ELR (cell line): Measurements from ENCODE around the gene ROPN1L.
"Not testable (repeated sequence)": the region's sequence is repeated elsewhere in the genome, so short reads cannot be mapped to it uniquely, and the experiment has no call there.

Experiments
- DNase-seq: peaks from one replicate; pipeline ENCODE4 v3.0.0-alpha.2; 2015; ENCODE audit warnings: low read depth

The ROPN1L gene

DNA sequence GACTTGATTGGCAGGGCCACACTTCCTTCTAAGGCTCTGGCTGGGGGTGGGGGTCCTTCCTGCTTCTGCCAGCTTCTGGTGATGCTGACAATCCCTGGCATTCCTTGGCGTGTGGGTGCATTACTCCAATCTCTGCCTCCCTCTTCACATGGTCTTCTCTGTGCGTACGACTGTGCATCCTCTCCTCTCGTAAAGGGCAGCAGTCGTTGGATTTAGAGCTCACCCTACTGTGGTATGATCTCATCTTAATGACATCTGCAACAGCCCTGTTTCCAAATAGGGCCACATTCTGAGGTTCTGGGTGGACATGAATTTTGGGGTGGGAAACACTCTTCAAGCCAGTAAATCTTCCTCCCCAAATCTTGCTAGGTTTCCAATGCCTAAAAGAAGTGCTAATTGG, 36.8 kb downstream of the ROPN1L start:
- DNase-seq, result peak; percentile 52

DNA sequence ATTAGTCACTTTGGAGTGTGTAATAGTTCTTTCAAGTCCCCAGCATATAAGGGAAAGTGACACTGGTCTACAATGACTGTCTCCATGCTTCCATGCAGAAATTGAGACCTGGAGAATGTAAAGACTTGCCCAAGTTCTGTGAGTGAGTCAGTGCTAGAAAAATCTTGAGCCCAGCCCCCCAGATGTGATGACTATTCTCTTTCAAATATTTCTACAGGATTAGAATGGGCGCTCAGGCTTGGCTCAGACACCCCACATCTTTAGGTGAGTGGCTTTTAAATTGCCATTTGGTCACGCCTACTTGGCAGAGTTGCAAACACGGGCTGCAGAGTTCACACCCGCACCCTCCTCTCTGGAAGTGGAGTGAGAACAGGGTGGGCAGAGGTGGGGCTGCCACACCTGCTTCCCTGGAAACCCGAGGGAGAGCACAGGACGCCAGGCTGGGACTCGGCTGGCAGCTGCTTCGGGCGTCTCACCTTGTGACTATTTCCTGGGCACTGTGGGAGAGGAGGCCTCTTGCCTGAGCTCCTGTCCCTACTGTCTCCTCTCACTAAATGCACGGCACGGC, 37.6 kb downstream of the ROPN1L start:
- peak; percentile 89 for DNase-seq

DNA sequence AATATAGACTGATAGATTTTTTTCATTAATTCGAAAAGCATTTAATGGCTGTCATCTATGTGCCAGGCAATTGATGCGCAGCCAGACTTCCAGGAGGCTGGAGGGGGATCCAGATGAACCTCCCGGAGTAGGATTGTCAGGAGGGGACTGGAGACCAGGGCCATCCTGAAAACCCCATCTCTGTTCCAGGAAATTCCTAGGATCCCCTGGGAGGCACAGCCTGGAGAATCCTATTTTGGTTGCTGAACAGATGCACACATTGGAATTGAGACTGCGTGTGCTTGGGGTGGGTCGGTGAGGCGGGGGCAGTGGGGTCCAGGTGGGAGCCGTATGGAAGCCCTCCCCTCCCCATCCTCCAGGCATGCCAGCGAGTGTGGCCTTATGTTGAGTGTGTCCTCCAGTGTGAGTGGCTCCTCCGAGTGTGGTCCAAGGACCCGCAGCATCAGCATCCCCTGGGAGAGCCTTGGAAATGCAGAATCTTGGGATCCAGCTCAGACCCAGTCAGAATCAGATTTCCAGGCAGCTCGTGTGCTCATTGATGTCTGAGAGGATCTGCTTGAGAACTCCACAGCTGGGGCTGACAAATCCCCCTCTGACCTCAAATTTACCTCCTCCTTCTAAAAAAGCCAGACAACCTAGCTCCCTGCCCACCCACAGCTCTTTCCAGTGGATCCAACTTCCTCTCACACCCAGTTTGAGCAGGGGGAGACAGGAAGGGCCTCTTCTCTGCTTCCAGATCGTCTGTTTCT, 38.7 kb downstream of the ROPN1L start:
- DNase-seq, result no peak

DNA sequence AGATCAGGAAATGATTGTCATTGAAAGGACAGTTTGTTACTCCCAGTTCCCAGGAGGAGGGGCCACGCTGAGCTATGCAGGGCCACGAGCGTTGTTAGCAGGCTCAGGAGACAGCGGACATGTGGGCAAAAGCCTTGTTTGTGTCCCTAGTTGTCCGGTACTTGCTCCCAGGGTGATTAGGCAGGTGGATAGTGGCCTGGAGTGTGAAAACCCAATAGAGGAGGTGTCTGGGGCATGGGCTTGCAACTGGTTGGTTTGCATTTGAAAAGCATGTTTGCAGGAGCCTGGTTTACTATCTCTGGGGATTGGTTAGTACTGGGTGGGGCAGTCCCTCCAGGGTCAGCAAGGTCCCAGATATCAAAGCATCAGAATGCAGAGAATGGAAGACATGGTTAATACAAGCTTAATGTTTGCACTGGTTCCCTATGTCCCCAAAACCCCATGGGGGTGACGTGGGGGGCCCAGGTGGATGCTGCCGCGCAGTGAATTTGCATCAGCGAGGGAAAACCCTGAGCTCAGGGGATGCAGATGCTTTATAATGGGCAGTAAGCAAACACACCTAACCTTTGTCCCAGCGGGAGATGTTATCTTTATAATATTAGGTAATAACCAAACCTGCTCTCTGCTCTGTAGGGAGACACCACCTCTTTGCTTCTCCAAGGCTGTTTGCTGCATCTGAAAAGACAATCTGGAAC, 39.7 kb downstream of the ROPN1L start:
- DNase-seq, result no peak

DNA sequence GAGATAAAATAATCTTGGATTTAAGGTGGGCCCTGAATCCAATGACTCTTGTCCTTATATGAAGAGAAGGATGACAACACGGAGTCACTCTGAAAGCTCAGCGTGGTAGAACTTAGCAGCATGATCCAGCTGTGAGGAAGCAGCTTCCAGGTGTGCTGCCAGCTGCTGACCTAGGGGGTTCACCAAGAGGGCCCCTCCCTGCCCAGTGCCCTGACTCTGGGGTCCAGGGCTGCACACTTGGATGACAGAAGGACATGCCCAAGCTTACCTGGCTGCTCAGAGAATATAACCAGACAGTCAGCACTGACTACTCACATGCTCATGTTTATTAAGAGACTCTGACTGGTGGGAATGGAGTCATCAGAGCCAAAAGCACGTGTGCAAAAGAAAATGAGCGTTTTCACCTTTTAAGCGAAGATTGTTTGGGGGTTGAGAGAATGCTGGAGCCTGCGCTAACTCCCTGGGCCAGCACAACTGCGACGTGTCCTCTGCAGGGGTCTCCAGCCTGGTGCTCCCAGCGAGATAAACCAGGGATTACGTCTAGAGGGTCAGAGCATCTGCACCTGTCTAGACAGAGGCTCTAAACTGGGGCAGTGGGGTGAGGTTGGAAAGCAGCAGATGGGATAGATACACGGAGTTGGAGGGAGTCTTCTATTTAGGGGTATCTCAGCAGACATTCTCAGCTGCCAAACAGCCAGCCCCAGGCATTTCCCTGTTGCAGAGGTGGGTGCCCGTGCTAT, 41.3 kb downstream of the ROPN1L start:
- no peak for DNase-seq

DNA sequence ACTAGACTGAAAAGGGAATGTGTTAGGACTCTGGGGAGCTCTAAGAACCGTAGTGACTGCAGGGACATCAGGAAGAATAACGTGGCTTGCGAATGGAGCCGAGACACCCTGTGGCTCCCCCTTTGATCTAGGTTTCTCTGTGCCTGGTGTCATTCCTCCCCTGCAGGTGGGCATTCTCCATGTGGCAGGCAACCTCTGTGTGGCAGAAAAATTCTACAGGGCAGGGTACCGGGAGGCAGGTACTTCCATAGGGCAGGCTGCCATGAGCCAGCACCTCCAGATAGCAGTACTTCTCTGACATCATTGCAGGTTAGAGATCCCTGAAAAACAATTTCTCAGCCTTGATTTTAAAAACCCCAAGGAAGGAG, 43.1 kb downstream of the ROPN1L start:
- no peak for DNase-seq

DNA sequence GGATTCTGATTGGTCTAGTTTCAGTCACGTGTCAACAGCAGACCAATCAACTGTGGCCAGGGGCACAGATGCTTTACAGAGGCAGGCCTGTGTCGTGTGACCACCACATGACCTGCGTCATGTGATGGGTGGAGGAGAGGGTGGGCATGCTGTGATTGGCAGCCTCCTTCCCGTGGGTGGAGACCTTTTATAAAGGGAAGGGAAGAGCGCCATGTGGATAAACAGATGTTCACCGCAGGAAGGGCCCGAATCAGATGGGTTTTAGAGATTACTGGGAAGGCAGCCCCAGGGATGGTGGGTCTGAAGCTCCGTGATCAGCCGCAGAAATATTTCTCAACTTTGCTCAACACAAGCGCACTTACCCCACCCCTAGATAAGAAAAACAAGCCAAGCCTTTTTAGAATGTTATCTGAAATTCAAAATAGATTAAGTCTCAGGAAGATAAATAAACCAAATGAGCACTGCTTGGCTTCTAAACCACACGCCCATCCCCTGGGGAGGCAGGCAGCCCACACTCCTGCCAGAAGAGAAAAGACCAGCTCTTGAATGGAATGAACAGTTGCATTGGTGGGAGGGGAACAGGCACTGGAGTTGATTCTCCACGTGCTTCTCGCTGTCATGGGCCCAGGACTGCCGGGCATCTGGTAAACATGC, 43.6 kb downstream of the ROPN1L start:
- no peak for DNase-seq

DNA sequence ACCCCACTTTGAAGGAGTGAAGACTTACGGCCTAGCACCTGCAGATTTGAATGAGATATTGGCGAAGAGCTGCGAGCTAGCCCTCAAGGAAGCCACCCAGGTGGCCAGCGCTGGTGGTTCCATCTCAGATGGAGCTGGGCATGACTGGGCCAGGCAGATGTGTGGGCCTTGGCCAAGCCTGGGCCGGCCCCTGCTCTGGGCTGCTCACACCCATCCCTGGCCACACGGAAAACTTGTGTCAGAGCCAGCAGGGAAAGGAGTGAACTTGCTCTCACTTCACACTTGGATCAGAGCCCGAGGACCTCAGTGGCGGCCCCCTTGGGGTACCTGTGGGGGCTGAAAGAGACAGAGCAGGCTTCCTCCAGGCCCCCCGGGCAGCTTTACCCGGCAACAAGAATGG, 44.2 kb downstream of the ROPN1L start:
- no peak for DNase-seq

DNA sequence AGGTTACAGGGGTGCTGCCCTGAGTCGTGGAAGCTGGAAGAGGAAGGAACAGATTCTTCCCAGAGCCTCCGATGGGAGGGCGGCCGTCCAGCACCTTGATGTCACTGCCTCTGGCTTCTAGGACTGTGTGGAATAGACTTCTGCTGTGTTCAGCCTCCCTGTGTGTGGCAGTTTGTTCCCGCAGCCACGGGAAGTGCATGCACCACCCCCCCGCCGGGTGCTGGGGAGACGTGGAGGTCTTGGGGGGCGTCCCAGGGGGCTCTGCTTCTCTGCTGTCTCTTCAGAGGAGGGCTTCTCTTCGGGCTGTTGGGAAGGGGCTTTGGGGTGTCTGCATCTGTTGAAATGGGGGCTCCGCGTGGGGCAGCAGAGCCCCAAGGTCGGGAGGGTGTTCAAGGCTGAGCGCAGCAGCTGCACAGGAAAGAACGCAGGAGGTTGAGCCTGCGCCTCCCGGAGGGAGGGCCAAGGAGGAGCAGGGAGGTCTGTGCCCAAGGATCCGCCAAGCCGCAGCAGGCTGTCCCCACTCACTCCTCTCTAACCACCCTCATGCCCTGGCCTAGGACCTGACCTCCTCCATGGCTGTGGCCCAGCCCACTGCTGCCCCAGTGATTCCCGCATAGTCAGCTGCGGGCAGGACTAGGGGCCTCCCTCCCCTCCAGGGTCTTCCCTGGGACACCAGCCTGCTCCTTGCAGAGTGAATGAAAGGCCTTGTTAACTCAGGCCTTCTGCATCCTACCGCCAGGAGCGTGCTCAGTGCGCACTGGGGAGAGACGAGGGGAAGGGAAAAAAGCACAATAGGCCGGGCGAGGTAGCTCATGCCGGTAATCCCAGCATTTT, 45.0 kb downstream of the ROPN1L start:
- DNase-seq, result no peak

DNA sequence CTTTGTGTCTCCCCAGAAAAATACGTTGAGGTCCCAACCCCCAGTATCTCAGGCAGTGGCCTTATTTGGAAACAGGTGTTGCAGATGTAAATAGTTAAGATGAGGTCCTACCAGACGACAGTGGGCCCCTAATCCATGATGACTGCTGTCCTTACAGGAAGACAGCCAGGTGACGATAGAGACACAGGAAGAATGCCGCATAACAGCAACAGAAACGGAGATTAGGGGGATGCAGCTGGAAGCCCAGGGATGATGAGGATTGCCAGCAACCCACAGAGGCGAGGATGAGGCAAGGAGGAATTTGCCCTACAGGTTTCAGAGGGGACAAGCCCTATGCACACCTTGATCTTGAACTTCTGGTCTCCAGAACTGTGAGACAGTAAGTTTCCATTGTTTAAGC, 46.5 kb downstream of the ROPN1L start:
- no peak for DNase-seq

DNA sequence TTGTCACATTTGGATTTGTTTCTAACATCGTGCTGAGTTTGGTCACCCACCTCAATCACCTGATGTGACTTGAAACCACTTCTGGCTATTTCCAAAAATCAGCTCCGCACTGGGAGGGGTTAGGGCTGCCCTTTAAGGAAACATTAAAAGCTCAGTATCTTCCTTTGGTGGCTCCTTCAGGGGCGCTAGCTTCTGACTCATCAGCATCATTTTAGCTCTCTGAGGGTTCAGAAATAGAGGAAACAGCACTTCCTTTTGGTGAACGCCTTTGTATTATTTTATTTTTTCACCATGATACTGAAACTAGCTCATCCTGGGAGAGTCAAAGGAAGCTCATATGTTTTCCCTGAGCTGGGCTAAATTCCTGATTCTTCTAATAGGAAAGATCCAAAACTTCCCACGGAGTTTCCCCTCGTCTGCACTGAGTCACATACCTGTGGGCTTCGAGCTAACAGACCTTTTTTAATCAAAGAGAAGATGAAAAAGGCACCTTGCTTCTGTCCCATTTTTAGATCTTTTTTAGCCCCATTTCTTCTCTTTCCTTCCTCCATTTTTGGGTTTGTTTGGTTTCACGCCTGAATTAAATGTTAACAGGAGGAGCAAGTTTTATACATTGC, 48.2 kb downstream of the ROPN1L start:
- DNase-seq, result peak; percentile 56

DNA sequence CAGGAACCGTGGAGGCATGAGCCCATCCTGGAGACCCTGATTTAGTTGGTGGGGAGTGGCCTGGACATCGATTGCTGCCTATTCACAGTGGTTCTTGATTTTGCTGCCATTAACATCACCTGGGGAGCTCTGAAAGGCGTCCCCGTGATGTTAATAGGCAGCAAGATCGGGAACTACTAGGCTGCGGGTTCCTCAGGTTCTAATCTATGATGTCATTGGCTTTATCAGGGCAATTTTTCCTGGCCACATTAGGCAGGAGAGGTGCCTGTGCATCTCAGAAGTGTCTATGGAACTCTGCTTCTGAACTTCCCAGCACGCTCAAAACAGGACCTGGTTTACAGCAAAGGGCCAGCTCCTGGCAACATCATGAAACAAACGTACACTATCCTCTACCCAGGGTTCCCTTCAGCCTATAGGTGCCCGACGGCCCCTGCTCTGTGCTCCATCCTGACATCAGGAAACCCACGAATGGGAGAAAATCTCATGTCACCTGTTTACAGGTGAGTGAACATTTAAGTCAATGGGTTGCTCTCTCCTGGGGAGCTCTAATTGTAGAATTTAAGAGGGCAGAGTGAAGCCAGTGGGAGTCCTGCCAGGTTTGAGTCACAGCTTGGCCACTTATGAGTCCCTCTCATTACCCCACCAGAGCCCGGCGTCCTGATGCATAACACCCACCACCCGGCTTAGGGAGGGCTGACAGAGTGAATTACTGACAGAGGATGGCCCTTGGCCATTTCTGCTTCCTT, 49.4 kb downstream of the ROPN1L start:
- DNase-seq, result no peak

DNA sequence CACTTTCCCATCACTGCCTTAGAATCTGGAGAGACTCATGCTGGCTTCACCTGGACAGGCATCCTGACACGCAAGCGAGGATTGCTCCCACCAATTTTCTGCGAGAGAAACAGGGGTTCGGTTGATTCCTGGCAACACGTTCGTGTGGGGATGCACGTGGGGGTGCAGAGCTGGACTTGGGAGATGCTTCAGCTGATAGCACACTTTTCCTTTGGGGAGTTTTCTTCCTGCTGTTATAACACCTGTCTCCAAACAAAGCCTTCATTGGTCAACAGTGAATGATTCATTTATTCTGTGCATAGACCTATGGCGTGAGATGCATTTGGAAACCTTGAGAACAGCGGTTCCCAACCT, 50.0 kb downstream of the ROPN1L start:
- no peak for DNase-seq

DNA sequence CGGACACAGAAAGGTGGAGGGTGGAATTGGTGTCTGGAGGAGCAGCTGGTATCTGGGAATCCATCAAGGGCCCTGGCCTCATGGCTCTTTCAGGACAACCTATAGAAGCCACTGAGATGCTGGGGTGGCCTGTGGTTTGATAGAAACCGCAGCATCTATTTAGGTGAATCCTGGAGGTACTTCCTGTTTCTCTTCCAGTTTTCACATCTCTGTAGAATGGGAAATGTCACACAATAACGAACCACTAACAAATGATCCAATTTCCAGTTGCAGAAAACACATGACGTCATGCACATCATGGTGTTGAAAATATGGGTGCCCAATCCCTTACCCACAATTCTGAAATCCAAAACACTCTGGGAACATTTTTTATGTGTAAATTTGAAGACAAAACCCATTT, 52.2 kb downstream of the ROPN1L start:
- DNase-seq, result no peak

DNA sequence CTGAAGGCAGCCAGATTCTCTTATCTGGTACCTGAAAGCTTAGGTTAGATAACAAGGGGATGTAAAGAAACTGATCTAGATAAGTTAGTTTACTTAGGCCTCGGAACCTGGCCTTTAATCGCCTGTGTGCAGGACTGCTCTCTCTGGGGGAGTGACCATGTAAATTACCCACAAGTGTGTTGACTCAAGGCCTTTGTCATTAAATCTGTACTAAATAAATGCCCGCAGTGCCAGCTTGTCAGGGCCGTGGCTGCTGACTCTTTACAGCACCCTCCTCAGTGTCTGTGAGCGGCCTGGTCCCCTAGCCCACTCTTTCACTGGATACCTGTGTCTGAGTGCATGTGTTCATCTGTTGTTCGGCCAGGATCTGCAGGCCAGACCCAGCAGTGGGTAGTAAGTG, 52.8 kb downstream of the ROPN1L start:
- not testable (repeated sequence) for DNase-seq

DNA sequence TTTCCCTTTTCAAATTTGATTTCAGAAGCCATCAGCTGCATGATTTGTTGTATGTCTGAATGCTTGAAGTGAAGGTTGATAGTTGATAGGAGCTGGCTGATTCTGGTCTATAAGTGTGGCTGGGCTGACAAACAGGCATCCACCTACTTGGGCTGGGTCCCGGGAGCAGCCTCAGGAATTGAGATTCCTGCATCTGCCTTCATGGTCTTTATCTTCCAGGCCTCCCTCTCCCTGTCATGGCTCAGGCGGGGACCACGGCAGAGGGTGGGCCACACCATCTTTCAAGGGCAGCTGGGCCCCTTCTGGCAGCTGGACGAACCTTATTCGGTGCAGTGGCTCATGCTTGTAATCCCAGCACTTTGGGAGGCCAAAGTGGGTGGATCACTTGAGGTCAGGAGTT, 55.9 kb downstream of the ROPN1L start:
- no peak for DNase-seq

DNA sequence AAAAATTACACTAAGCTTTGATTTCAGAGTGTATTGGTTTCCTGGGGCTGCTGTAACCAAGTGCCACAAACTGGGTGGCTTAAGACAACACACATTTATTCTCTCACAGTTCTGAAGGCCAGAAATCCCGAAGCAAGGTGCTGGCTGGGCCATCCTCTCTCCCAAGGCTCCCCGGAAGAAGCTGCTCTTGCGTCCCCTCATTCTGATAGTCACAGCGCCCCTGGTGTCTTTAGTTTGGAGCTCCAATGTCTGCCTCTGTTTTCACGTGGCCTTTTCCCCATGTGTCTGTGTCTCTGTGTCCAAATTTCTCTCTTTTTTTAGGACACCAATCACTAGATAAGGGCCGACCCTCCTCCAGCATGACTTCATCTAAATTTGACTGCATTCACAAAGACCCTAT, 56.7 kb downstream of the ROPN1L start:
- DNase-seq, result no peak

DNA sequence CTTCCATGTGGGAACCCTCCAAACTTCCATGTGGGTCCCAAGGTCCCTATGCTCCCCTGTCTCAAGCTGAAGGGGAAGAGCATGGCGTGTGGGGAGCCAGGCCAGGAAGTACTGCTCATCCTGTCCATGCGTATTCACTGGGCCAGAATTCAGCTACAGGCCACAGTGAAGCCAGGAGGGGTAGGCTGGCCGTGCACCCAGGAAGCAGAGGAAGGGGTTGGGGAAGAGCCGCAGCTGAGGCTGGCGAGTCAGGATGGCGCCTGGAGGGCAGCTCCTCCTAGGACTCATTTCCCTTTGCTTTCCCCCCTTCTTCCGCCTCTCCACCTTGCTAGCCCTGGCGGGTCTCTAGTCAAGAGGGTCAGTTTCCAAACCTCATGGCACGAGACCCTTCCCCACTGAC, 57.4 kb downstream of the ROPN1L start:
- DNase-seq, result no peak

DNA sequence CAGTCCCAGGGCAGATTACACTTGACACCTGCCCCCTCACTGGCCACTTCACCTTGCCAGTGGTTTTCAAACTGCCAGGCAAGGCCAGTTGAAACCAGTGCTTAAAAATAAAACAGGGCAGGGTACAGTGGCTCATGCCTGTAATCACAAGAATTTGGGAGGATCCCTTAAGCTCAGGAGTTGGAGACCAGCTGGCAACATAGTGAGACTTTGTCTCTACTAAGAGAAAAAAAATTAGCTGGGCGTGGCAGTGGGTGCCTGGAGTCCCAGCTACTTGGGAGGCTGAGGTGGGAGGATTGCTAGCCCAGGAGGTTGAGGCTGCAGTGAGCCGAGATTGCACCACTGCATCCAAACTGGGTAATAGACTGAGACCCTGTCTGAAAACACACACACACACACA, 58.1 kb downstream of the ROPN1L start:
- DNase-seq, result no peak

DNA sequence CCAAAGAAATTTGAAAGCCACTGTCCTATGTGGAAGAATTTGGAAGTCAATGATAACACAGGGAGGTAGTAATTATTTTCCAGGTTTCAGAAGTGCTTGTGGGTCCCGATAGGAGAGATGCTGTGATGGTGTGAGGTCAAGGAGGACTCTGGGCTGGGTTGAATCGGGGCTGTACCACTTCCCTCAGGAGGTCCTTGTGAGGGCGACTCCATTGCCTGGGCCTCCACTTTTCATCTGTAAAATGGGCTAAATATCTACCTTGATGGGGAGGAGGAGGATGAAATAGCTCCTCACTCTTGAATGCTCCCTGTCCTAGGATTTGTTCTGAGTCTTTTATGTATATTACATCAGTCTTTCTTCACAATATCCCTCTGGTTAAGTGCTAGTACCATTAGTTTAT, 59.0 kb downstream of the ROPN1L start:
- no peak for DNase-seq
